ENCODE measurements around the gene TSPEAR. TPM values are rescaled to one million over a fixed set of nuclear protein-coding genes. Genes with fewer than 3 reads are reported as not detected.

TSPEAR gene
- total and polyA plus RNA-seq, 2 of the 13 experiments (the other 11 are each of a cell fraction or from before 2014, with no cell fraction given) = 0.07 to 0.32 TPM

- TF ChIP-seq POGK (CRISPR knock-in tag; conservative IDR thresholded peaks at IDR 0.05) (no peak), ZFP62 (CRISPR knock-in tag; IDR thresholded peaks at IDR 0.05) (no peak), ZNF510 (CRISPR knock-in tag; IDR thresholded peaks at IDR 0.05; ENCODE audit: low read depth) (no peak), FOXP1 (IDR thresholded peaks at IDR 0.05) (no peak), FOXP1 (CRISPR knock-in tag; IDR thresholded peaks at IDR 0.05) (no peak; the same call in 1 of the 2 replicates), ZNF547 (CRISPR knock-in tag; IDR thresholded peaks at IDR 0.05) (no peak), GPBP1L1 (CRISPR knock-in tag; IDR thresholded peaks at IDR 0.05) (no peak), ZNF337 (CRISPR knock-in tag; IDR thresholded peaks at IDR 0.05; ENCODE audit: borderline replicate concordance, low read depth) (no peak), GMEB2 (CRISPR knock-in tag; IDR thresholded peaks at IDR 0.05; ENCODE audit: low read depth) (no peak), ZMYM4 (CRISPR knock-in tag; IDR thresholded peaks at IDR 0.05) (0 out of 2 replicates have a peak, but pooled peaks have one; percentile 24), SNAPC2 (CRISPR knock-in tag; IDR thresholded peaks at IDR 0.05) (no peak), ZNF556 (CRISPR knock-in tag; IDR thresholded peaks at IDR 0.05; ENCODE audit: borderline replicate concordance) (peak; percentile 44; the same call in 1 of the 2 replicates), THAP9 (CRISPR knock-in tag; IDR thresholded peaks at IDR 0.05; ENCODE audit: borderline replicate concordance) (0 out of 2 replicates have a peak, but pooled peaks have one; percentile 16), THRA (CRISPR knock-in tag; IDR thresholded peaks at IDR 0.05; ENCODE audit: borderline replicate concordance) (no peak), ELF4 (CRISPR knock-in tag; IDR thresholded peaks at IDR 0.05; ENCODE audit: borderline replicate concordance) (no peak), ATF1 (CRISPR knock-in tag; IDR thresholded peaks at IDR 0.05) (no peak), PHF5A (CRISPR knock-in tag; IDR thresholded peaks at IDR 0.05; ENCODE audit: low read depth, unreplicated experiment) (no peak), NFKB2 (CRISPR knock-in tag; IDR thresholded peaks at IDR 0.05; ENCODE audit: borderline replicate concordance) (no peak), ZNF629 (CRISPR knock-in tag; conservative IDR thresholded peaks at IDR 0.05) (no peak), ZSCAN31 (CRISPR knock-in tag; IDR thresholded peaks at IDR 0.05; ENCODE audit: low read depth) (peak; percentile 30; the same call in 1 of the 2 replicates)
Observed at GRCh38 chr21:44697811-44698734, 13.3 kb downstream of the TSPEAR start (continued).
